ENCODE data around the gene ASB15. TPM values are rescaled to one million over a fixed set of nuclear protein-coding genes. Genes with fewer than 3 reads are reported as not detected.

Gene ASB15
- total and polyA plus RNA-seq, 8 donors, result 0.04 TPM; not detected in 7

DNA sequence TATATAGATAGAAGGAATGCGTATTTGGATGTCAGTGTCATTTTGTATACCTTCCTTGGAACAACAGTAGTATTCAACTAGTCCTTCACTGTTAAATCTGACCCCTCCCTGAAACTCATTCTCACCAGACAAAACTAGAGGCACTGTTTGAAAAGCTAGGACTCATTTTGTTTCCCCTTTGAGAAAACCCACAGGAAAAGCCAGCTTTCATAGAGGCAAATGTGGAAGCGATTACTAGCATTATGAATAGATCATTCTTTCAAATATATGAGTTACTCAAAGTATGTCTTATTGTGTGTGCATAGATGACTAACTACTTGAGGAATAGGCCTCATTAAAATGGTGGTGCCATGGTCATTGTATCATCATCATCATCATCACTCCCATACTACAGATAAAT lies 1.9 kb upstream of the ASB15 start:
- ATAC-seq, result no peak

GRCh38 chr7:123600876-123601275 lies 745 bp upstream of the ASB15 start:
- TF ChIP-seq, protein P1, sequence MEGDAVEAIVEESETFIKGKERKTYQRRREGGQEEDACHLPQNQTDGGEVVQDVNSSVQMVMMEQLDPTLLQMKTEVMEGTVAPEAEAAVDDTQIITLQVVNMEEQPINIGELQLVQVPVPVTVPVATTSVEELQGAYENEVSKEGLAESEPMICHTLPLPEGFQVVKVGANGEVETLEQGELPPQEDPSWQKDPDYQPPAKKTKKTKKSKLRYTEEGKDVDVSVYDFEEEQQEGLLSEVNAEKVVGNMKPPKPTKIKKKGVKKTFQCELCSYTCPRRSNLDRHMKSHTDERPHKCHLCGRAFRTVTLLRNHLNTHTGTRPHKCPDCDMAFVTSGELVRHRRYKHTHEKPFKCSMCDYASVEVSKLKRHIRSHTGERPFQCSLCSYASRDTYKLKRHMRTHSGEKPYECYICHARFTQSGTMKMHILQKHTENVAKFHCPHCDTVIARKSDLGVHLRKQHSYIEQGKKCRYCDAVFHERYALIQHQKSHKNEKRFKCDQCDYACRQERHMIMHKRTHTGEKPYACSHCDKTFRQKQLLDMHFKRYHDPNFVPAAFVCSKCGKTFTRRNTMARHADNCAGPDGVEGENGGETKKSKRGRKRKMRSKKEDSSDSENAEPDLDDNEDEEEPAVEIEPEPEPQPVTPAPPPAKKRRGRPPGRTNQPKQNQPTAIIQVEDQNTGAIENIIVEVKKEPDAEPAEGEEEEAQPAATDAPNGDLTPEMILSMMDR (IDR thresholded peaks at IDR 0.05), result no peak
- Histone ChIP-seq H3K4me3 (no peak overlapping the region), H3K27me3 (peaks cover 0 to 4% (median 0%) of the 10 kb centered on the region in 4 donors), H3K9me3 (no peaks in the 10 kb centered on the region), H3K36me3 (no peaks in the 10 kb centered on the region), H3K27ac (no peak overlapping the region), H3K4me1 (no peaks in the 10 kb centered on the region)
- no peak for FAIRE-seq
- ATAC-seq, result no peak
- DNase-seq, result no peak
- 50 to 54% methylated on average over 3 of the region's 3 CpGs for WGBS, 2 donors
- intact Hi-C loops (cut with DNase I), result no loop called here

More for the DNA sequence above, 1.9 kb upstream of the ASB15 start:
- FAIRE-seq (no peak), DNase-seq (no peak)
- Histone ChIP-seq H3K4me1 (no peaks in the 10 kb centered on the region), H3K9me3 (no peaks in the 10 kb centered on the region), H3K27ac (no peak overlapping the region), H3K27me3 (peaks cover 0 to 4% (median 0%) of the 10 kb centered on the region in 4 donors), H3K36me3 (no peaks in the 10 kb centered on the region), H3K4me3 (no peak overlapping the region)
- intact Hi-C loops (cut with DNase I), result no loop called here
- TF ChIP-seq, protein P1 (IDR thresholded peaks at IDR 0.05), result no peak
- WGBS, 2 donors, result 88 to 99% methylated on average over 2 of the region's 2 CpGs

DNA sequence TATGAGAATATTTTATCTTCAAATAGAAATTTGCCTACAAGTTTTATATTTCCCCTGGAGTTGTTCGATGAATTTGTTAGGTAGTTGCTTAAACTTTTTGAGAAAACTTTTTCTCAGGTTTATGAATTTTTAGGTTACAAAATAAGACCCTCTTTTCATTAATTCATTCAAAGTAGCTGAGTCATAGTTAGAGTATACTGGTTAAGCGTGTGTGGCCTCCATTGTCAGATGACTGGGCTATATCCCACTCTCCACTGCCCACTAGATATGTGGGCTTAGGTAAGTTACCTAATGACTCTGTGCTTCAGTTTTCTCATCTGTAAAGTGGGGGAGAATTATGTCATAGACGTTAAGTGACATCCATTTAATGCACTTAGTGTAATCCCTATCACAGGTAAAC lies 1.0 kb downstream of the ASB15 start:
- Histone ChIP-seq H3K27ac (no peak overlapping the region), H3K27me3 (peaks cover 0 to 4% (median 0%) of the 10 kb centered on the region in 4 donors), H3K36me3 (no peaks in the 10 kb centered on the region), H3K9me3 (no peaks in the 10 kb centered on the region), H3K4me1 (no peaks in the 10 kb centered on the region), H3K4me3 (no peak overlapping the region)
- 74 to 86% methylated on average over 3 of the region's 3 CpGs for WGBS, 2 donors
- TF ChIP-seq, protein P1 (IDR thresholded peaks at IDR 0.05), result no peak
- intact Hi-C loops (cut with DNase I), result no loop called here
- no peak for FAIRE-seq
- no peak for ATAC-seq
- no peak for DNase-seq

- Histone ChIP-seq H3K27me3 (peaks cover 0 to 4% (median 0%) of the 10 kb centered on the region in 4 donors), H3K4me3 (no peak overlapping the region), H3K4me1 (no peaks in the 10 kb centered on the region), H3K27ac (no peak overlapping the region), H3K9me3 (no peaks in the 10 kb centered on the region), H3K36me3 (peaks cover 0 to 2% (median 0%) of the 10 kb centered on the region in 3 donors)
- DNase-seq, result no peak
- 25 to 30% methylated on average over 3 of the region's 3 CpGs for WGBS, 2 donors
- TF ChIP-seq, protein P1 (IDR thresholded peaks at IDR 0.05), result no peak
- ATAC-seq, result no peak
- no peak for FAIRE-seq
- intact Hi-C loops (cut with DNase I), result no loop called here
Observed at GRCh38 chr7:123604739-123605138, 3.1 kb downstream of the ASB15 start.

DNA sequence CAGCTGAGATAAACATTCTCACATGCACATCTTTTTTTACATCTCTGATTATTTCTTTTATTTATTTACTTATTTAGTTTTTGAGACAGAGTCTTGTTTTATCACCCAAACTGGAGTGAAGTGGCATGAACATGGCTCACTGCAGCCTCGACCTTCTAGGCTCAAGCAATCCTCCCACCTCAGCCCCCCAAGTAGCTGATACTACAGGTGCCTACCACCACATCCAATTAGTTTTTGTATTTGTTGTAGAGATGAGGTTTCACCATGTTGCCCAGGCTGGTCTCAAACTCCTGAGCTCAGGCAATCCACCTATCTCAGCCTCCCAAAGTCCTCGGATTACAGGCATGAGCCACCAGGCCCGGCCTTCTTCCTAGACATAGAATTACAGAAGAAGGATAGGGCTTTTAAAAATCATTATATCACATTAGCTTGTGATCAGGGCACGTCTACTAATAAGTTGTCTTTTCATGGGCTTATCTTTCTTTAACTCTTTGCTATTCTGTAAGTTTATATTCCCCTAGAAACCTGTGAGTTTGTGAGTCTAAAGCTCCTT lies 5.9 kb downstream of the ASB15 start:
- H3K36me3 ChIP-seq, result peaks cover 0 to 2% (median 0%) of the 10 kb centered on the region in 3 donors
- 76 to 78% methylated on average over 4 of the region's 4 CpGs for WGBS, 2 donors
- no peaks in the 10 kb centered on the region for H3K27me3 ChIP-seq
- H3K27ac ChIP-seq, result no peak overlapping the region
- TF ChIP-seq, protein P1 (IDR thresholded peaks at IDR 0.05), result no peak
- no peaks in the 10 kb centered on the region for H3K9me3 ChIP-seq
- intact Hi-C loops (cut with DNase I), result no loop called here
- no peak for ATAC-seq
- no peak for FAIRE-seq
- no peaks in the 10 kb centered on the region for H3K4me1 ChIP-seq
- H3K4me3 ChIP-seq, result no peak overlapping the region
- no peak for DNase-seq

Data from pancreas (tissue), 10 donors.